BE2C (cell line): ENCODE results near the gene TMEM147.

Source experiments
- DNase-seq: peaks from one replicate; pipeline ENCODE4 v3.0.0-alpha.2; 2020
- H3K27me3 ChIP-seq: fragments of 250-450 bp; sonication (Bioruptor Pico); 2 replicates; pipeline ENCODE4 v1.5.1; 2020; ENCODE audit warnings: mild to moderate bottlenecking
- H3K36me3 ChIP-seq: fragments of 250-450 bp; sonication (Bioruptor Pico); 2 replicates; pipeline ENCODE4 v1.5.1; 2020; ENCODE audit warnings: mild to moderate bottlenecking
- H3K4me1 ChIP-seq: fragments of 250-450 bp; sonication (Bioruptor Pico); 2 replicates; pipeline ENCODE4 v1.5.1; 2020
- H3K4me3 ChIP-seq: 2 replicates; pipeline ENCODE4 v1.5.1; 2011; ENCODE audit warnings: low read depth, low read length
- H3K9me3 ChIP-seq: fragments of 250-450 bp; sonication (Bioruptor Pico); 2 replicates; pipeline ENCODE4 v1.5.1; 2020
- TF ChIP-seq, protein P1 (sequence below): IDR thresholded peaks from 2 replicates; pipeline ENCODE4 v1.5.1; 2012; ENCODE audit warnings: mild to moderate bottlenecking, low read depth, low read length

TMEM147 gene

DNA sequence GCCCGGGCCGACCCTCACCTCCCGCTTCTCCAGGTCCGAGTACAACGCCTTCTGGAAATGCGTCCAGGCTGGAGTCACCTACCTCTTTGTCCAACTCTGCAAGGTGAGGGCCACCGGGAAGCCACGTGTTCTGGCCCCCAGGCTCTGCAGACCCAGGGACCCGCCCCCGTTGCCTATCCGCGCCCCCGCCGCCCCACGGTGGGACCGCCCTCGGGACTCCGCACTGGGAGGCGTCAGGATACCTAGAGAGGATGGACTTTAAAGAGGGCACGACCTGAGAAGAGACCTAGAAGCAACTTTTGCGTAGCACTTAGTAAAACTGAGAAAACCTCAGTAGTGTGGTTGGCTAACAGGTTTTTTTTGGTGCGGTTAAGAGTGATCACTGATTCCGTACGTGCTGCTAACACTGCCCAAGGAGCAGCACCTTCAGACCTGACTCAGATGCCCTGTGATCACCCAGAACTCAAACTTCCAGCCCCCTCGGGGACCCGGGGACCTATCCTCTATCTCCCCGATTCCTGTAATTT lies 492 bp downstream of the TMEM147 start:
- H3K36me3 ChIP-seq = peaks cover 9% of the 10 kb centered on the region
- TF ChIP-seq, protein P1, sequence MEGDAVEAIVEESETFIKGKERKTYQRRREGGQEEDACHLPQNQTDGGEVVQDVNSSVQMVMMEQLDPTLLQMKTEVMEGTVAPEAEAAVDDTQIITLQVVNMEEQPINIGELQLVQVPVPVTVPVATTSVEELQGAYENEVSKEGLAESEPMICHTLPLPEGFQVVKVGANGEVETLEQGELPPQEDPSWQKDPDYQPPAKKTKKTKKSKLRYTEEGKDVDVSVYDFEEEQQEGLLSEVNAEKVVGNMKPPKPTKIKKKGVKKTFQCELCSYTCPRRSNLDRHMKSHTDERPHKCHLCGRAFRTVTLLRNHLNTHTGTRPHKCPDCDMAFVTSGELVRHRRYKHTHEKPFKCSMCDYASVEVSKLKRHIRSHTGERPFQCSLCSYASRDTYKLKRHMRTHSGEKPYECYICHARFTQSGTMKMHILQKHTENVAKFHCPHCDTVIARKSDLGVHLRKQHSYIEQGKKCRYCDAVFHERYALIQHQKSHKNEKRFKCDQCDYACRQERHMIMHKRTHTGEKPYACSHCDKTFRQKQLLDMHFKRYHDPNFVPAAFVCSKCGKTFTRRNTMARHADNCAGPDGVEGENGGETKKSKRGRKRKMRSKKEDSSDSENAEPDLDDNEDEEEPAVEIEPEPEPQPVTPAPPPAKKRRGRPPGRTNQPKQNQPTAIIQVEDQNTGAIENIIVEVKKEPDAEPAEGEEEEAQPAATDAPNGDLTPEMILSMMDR = no peak
- H3K4me1 ChIP-seq = no peaks in the 10 kb centered on the region

DNA sequence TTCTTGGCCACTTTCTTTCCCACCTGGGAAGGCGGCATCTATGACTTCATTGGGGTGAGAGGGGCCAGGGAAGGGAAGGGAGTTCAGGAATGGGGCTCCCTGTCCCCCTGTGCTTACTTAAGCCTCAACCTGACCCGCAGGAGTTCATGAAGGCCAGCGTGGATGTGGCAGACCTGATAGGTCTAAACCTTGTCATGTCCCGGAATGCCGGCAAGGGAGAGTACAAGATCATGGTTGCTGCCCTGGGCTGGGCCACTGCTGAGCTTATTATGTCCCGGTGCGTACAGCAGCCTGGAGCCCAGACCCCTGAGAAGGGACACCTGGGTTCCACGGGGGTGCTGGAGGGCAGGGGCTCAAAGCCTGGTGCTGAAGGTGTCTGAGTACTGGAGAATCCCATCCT lies 1.1 kb downstream of the TMEM147 start:
- Histone ChIP-seq H3K4me1 (no peaks in the 10 kb centered on the region), H3K36me3 (peaks cover 9% of the 10 kb centered on the region)
- TF ChIP-seq, protein P1 = no peak

More for the DNA sequence above, 492 bp downstream of the TMEM147 start:
- no peaks in the 10 kb centered on the region for H3K9me3 ChIP-seq
- H3K27me3 ChIP-seq = no peaks in the 10 kb centered on the region
- peak overlapping the region; percentile 94 for H3K4me3 ChIP-seq
- DNase-seq = peak; percentile 44

DNA sequence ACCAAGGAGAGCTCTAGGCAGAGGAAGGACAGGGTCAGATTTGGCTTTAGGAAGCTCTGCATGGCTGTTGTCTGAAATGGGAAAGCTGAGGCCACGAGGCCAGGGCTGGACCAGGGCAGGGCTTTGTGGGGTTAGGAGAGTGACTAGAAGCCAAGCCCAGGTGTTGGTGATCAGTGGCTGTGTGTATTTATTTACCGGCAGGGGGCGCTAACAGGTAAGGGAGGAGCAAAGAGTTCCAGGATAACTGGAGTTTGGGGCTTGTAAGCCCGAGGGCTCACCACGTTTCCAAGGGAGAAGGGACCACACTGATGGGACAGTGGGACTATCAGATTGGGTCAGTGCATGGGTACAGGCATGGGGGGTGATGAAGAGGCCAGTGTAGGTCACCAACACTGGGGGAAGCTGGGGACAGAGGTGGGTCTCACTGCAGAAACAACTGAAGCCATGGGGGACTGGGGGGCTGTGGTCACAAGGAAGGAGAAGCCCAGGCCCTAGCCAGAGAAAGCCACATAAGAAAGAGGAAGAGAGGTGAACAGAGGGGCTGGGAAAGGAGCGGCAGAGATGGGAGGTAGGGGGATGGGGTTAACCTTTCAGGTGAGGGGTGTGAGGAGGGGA lies 3.9 kb downstream of the TMEM147 start:
- TF ChIP-seq, protein P1 = peak; percentile 75

More for the DNA sequence above, 1.1 kb downstream of the TMEM147 start:
- H3K9me3 ChIP-seq = no peaks in the 10 kb centered on the region
- no peaks in the 10 kb centered on the region for H3K27me3 ChIP-seq
- peak overlapping the region; percentile 94 for H3K4me3 ChIP-seq
- no peak for DNase-seq

DNA sequence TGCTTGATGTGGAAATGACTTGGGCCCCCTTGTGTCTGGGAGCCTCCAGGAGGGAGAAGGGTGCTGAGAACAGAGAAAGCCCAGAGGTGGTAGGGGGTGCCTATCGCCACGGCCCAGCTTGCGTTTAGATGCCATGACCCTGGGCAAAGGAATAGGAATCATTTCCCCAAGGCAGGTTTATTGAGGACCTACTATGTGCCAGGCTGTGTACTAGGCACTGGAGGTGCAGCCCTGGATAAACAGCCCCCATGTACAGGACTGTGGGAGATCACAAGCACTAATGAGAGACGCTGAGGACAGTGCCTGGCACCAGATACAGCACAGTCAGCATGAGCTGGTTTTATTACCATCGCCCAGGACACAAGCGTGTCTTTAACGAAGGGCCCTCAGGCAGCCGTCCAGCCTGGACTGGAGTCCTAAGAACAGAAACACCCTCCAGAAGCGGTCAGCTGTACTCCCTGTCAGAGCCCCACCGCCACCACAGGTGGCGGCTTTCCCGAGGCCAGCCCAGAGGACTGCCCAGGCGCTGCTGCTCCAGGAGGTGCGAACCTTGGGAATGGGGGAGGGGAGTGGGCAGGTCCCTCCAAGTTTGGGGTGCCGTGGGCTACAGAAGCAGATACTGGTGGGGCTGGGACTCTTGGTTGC lies 4.6 kb downstream of the TMEM147 start:
- H3K36me3 ChIP-seq = peaks cover 9% of the 10 kb centered on the region
- no peak overlapping the region for H3K4me3 ChIP-seq
- DNase-seq = no peak
- no peaks in the 10 kb centered on the region for H3K4me1 ChIP-seq
- H3K9me3 ChIP-seq = no peaks in the 10 kb centered on the region
- TF ChIP-seq, protein P1 = no peak
- no peaks in the 10 kb centered on the region for H3K27me3 ChIP-seq

More for the DNA sequence above, 3.9 kb downstream of the TMEM147 start:
- H3K4me1 ChIP-seq = no peaks in the 10 kb centered on the region
- peak; percentile 73 for DNase-seq
- no peak overlapping the region for H3K4me3 ChIP-seq
- peaks cover 9% of the 10 kb centered on the region for H3K36me3 ChIP-seq
- H3K9me3 ChIP-seq = no peaks in the 10 kb centered on the region
- H3K27me3 ChIP-seq = no peaks in the 10 kb centered on the region

DNA sequence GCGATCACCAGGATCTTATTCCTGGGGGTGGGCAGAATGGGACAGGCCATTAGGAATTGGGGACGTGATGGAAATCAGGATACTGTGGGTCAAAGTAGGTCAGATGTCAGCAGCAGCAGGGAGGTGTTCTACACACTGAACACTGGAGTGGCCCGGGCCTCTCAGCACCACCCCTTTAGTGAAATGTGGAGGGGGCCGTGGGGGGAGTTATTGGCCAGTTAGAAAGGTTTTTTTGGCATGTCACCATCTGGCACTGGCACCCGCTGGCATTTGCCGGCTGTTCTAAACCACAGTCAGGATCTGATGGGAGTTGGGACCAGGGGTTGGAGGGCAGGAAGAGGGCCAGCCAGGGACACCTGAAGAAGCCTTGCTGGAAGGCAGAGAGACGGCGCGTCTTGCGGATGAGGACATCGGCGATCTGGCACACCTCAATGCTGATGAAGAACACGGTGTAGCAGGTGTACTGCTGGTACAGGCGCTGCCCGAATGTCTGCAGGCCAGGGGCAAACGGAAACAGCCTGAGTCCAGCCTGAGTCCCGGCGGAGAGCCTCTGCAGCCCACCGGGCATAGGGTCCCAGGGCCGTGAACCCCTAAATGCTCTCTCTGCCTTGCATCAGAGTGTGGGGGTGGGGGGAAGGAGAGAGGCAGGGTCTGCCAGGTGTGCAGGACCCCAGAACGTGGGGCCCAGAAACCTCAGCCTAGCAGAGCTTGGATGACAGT lies 5.8 kb downstream of the TMEM147 start:
- H3K27me3 ChIP-seq = no peaks in the 10 kb centered on the region
- no peaks in the 10 kb centered on the region for H3K9me3 ChIP-seq
- H3K36me3 ChIP-seq = peaks cover 6% of the 10 kb centered on the region; the same call in 1 of the 2 replicates
- H3K4me3 ChIP-seq = no peak overlapping the region
- no peak for DNase-seq
- TF ChIP-seq, protein P1 = no peak
- H3K4me1 ChIP-seq = peaks cover 5% of the 10 kb centered on the region
